Skeletal muscle cell (primary cell): ENCODE measurements around the gene RARB.

Experiments used
- DNase-seq: peaks from one replicate; pipeline ENCODE4 v3.0.0-alpha.2; 2010; ENCODE audit warnings: low read depth
- H3K4me3 ChIP-seq: 2 replicates; pipeline ENCODE4 v1.5.1; 2011; ENCODE audit warnings: low read depth, mild to moderate bottlenecking, control low read depth, low read length, moderate library complexity

Gene RARB

GRCh38 chr3:25565807-25566206 lies 137.7 kb downstream of the RARB start:
- no peak for DNase-seq
- H3K4me3 ChIP-seq: no peak overlapping the region

- H3K4me3 ChIP-seq: no peak overlapping the region
- DNase-seq: no peak
Measured at GRCh38 chr3:25566358-25566920, 138.4 kb downstream of the RARB start.

GRCh38 chr3:25567388-25567787 lies 139.3 kb downstream of the RARB start:
- DNase-seq: no peak
- H3K4me3 ChIP-seq: no peak overlapping the region

- DNase-seq: no peak
- H3K4me3 ChIP-seq: no peak overlapping the region
Measured at GRCh38 chr3:25567806-25568524, 139.9 kb downstream of the RARB start.

- H3K4me3 ChIP-seq: no peak overlapping the region
- no peak for DNase-seq
Measured at GRCh38 chr3:25568525-25569078, 140.5 kb downstream of the RARB start.

- no peak for DNase-seq
- H3K4me3 ChIP-seq: no peak overlapping the region
Measured at GRCh38 chr3:25571285-25571684, 143.2 kb downstream of the RARB start.

- no peak overlapping the region for H3K4me3 ChIP-seq
- DNase-seq: no peak
Measured at GRCh38 chr3:25572336-25572735, 144.3 kb downstream of the RARB start.

- no peak overlapping the region for H3K4me3 ChIP-seq
- no peak for DNase-seq
Measured at GRCh38 chr3:25572919-25573385, 144.9 kb downstream of the RARB start.

GRCh38 chr3:25573386-25574171 lies 145.5 kb downstream of the RARB start:
- no peak for DNase-seq
- no peak overlapping the region for H3K4me3 ChIP-seq

GRCh38 chr3:25574172-25574765 lies 146.2 kb downstream of the RARB start:
- DNase-seq: no peak
- H3K4me3 ChIP-seq: no peak overlapping the region

GRCh38 chr3:25575001-25575400 lies 146.9 kb downstream of the RARB start:
- DNase-seq: no peak
- H3K4me3 ChIP-seq: no peak overlapping the region

GRCh38 chr3:25576146-25576545 lies 148.1 kb downstream of the RARB start:
- no peak overlapping the region for H3K4me3 ChIP-seq
- no peak for DNase-seq

GRCh38 chr3:25576831-25577454 lies 148.9 kb downstream of the RARB start:
- DNase-seq: no peak
- no peak overlapping the region for H3K4me3 ChIP-seq

- no peak for DNase-seq
- no peak overlapping the region for H3K4me3 ChIP-seq
Measured at GRCh38 chr3:25578059-25578458, 150.0 kb downstream of the RARB start.

- DNase-seq: no peak
- no peak overlapping the region for H3K4me3 ChIP-seq
Measured at GRCh38 chr3:25580534-25580933, 152.5 kb downstream of the RARB start.

- no peak overlapping the region for H3K4me3 ChIP-seq
- DNase-seq: no peak
Measured at GRCh38 chr3:25581335-25581734, 153.3 kb downstream of the RARB start.

- no peak overlapping the region for H3K4me3 ChIP-seq
- no peak for DNase-seq
Measured at GRCh38 chr3:25581823-25582222, 153.8 kb downstream of the RARB start.

GRCh38 chr3:25582242-25582641 lies 154.2 kb downstream of the RARB start:
- H3K4me3 ChIP-seq: no peak overlapping the region
- DNase-seq: no peak

- no peak overlapping the region for H3K4me3 ChIP-seq
Measured at GRCh38 chr3:25583343-25583742, 155.3 kb downstream of the RARB start.

More at GRCh38 chr3:25583343-25583742, 155.3 kb downstream of the RARB start:
- no peak for DNase-seq
